GM19240 (cell line): Measurements from ENCODE around the gene AGO1.

Experiments
- DNase-seq: peaks from one replicate; pipeline ENCODE4 v3.0.0; 2011; ENCODE audit warnings: low spot score; ENCODE audit not compliant: insufficient read length

The AGO1 gene

GRCh38 chr1:35882945-35883634, at the start of gene AGO1:
TSS of gene AGO1 (plus strand) at chr1:35883209. CDS start at chr1:35883422, 213 bp downstream.
- peak; percentile 98 for DNase-seq

GRCh38 chr1:35833395-35833794, 49.6 kb upstream of the AGO1 start:
- no peak for DNase-seq

GRCh38 chr1:35834218-35834617, 48.8 kb upstream of the AGO1 start:
- DNase-seq = no peak

GRCh38 chr1:35835398-35835797, 47.6 kb upstream of the AGO1 start:
- DNase-seq = no peak

GRCh38 chr1:35836734-35837133, 46.3 kb upstream of the AGO1 start:
- no peak for DNase-seq

GRCh38 chr1:35838693-35839245, 44.2 kb upstream of the AGO1 start:
- DNase-seq = no peak

- no peak for DNase-seq
Measured at GRCh38 chr1:35844826-35845225, 38.2 kb upstream of the AGO1 start.

GRCh38 chr1:35845766-35846165, 37.2 kb upstream of the AGO1 start:
- DNase-seq = no peak

GRCh38 chr1:35847935-35848565, 35.0 kb upstream of the AGO1 start:
- no peak for DNase-seq

GRCh38 chr1:35850051-35850450, 33.0 kb upstream of the AGO1 start:
- DNase-seq = no peak

- no peak for DNase-seq
Measured at GRCh38 chr1:35850716-35851115, 32.3 kb upstream of the AGO1 start.

- no peak for DNase-seq
Measured at GRCh38 chr1:35851132-35851869, 31.7 kb upstream of the AGO1 start.

- no peak for DNase-seq
Measured at GRCh38 chr1:35852241-35852640, 30.8 kb upstream of the AGO1 start.

- DNase-seq = no peak
Measured at GRCh38 chr1:35854989-35855700, 27.9 kb upstream of the AGO1 start.

- DNase-seq = no peak
Measured at GRCh38 chr1:35856964-35857363, 26.0 kb upstream of the AGO1 start.

- DNase-seq = no peak
Measured at GRCh38 chr1:35857830-35858229, 25.2 kb upstream of the AGO1 start.

- DNase-seq = no peak
Measured at GRCh38 chr1:35860696-35861095, 22.3 kb upstream of the AGO1 start.

- DNase-seq = no peak
Measured at GRCh38 chr1:35863136-35863535, 19.9 kb upstream of the AGO1 start.

- DNase-seq = no peak
Measured at GRCh38 chr1:35863881-35864625, 19.0 kb upstream of the AGO1 start.

GRCh38 chr1:35864813-35865212, 18.2 kb upstream of the AGO1 start:
- no peak for DNase-seq

GRCh38 chr1:35866991-35867390, 16.0 kb upstream of the AGO1 start:
- DNase-seq = no peak
